Measurements from ENCODE around the gene LHFPL3.
A peak's percentile ranks its signal among the peaks of the same experiment; 100 is the strongest.

Gene LHFPL3

GRCh38 chr7:104629408-104629807, 301.0 kb downstream of the LHFPL3 start:
- no peak overlapping the region for H3K27ac ChIP-seq (ENCODE audit: low read depth, low read length)
- H3K36me3 ChIP-seq (ENCODE audit: control insufficient read depth, insufficient read depth, low read length), result no peaks in the 10 kb centered on the region
- no peak overlapping the region for H2BK15ac ChIP-seq (replicated peaks; ENCODE audit: low read depth)
- no peaks in the 10 kb centered on the region for H3K79me1 ChIP-seq (ENCODE audit: low read length)
- no peak overlapping the region for H3K9ac ChIP-seq (ENCODE audit: low read length)
- no peak overlapping the region for H4K5ac ChIP-seq (ENCODE audit: low read length)
- H3K79me2 ChIP-seq (ENCODE audit: control insufficient read depth, insufficient read depth, low read length), result no peaks in the 10 kb centered on the region
- H3K18ac ChIP-seq (ENCODE audit: low read length), result no peak overlapping the region
- no peak overlapping the region for H2BK120ac ChIP-seq (ENCODE audit: low read depth, low read length)
- H2BK5ac ChIP-seq (ENCODE audit: low read length), result no peak overlapping the region
- no peak overlapping the region for H3K23ac ChIP-seq (ENCODE audit: low read length)
- no peaks in the 10 kb centered on the region for H3K4me1 ChIP-seq (ENCODE audit: control insufficient read depth, low read depth, low read length)
- WGBS (ENCODE audit: extremely low coverage, insufficient coverage, low lambda C conversion rate), result no CpG with 5 or more reads among the region's 1 CpG
- H3K4me2 ChIP-seq (ENCODE audit: low read length), result no peak overlapping the region
- no peaks in the 10 kb centered on the region for H3K27me3 ChIP-seq (ENCODE audit: insufficient read depth, low read length, poor library complexity)
- no peak overlapping the region for H3K56ac ChIP-seq (ENCODE audit: low read length)
- no peak overlapping the region for H3K4me3 ChIP-seq (ENCODE audit: low read length)
- no peak overlapping the region for H4K8ac ChIP-seq (ENCODE audit: low read depth, low read length)
- H3K4ac ChIP-seq (ENCODE audit: low read depth, low read length), result no peak overlapping the region
- no peak for DNase-seq
- H2AK5ac ChIP-seq (ENCODE audit: low read length), result no peak overlapping the region

GRCh38 chr7:104640506-104640905, 312.1 kb downstream of the LHFPL3 start:
- Histone ChIP-seq H4K8ac (ENCODE audit: low read depth, low read length) (no peak overlapping the region), H3K79me1 (ENCODE audit: low read length) (no peaks in the 10 kb centered on the region)
- WGBS (ENCODE audit: extremely low coverage, insufficient coverage, low lambda C conversion rate), result no CpG with 5 or more reads among the region's 4 CpGs

GRCh38 chr7:104642560-104642959, 314.2 kb downstream of the LHFPL3 start:
- no CpG with 5 or more reads among the region's 2 CpGs for WGBS (ENCODE audit: extremely low coverage, insufficient coverage, low lambda C conversion rate)
- H4K5ac ChIP-seq (ENCODE audit: low read length), result no peak overlapping the region
- H2AK5ac ChIP-seq (ENCODE audit: low read length), result no peak overlapping the region

More at GRCh38 chr7:104640506-104640905, 312.1 kb downstream of the LHFPL3 start:
- Histone ChIP-seq H3K4me2 (ENCODE audit: low read length) (no peak overlapping the region), H3K18ac (ENCODE audit: low read length) (no peak overlapping the region), H3K36me3 (ENCODE audit: control insufficient read depth, insufficient read depth, low read length) (no peaks in the 10 kb centered on the region), H3K79me2 (ENCODE audit: control insufficient read depth, insufficient read depth, low read length) (no peaks in the 10 kb centered on the region), H2BK120ac (ENCODE audit: low read depth, low read length) (no peak overlapping the region), H4K5ac (ENCODE audit: low read length) (no peak overlapping the region), H3K23ac (ENCODE audit: low read length) (no peak overlapping the region), H2BK15ac (replicated peaks; ENCODE audit: low read depth) (no peak overlapping the region), H3K56ac (ENCODE audit: low read length) (no peak overlapping the region), H3K4me1 (ENCODE audit: control insufficient read depth, low read depth, low read length) (no peaks in the 10 kb centered on the region), H3K4ac (ENCODE audit: low read depth, low read length) (no peak overlapping the region), H3K27me3 (ENCODE audit: insufficient read depth, low read length, poor library complexity) (no peaks in the 10 kb centered on the region), H3K4me3 (ENCODE audit: low read length) (no peak overlapping the region), H2BK5ac (ENCODE audit: low read length) (no peak overlapping the region), H3K9ac (ENCODE audit: low read length) (no peak overlapping the region), H3K27ac (ENCODE audit: low read depth, low read length) (no peak overlapping the region), H2AK5ac (ENCODE audit: low read length) (no peak overlapping the region)
- DNase-seq, result no peak

GRCh38 chr7:104643587-104644217, 315.3 kb downstream of the LHFPL3 start:
- no CpG with 5 or more reads among the region's 5 CpGs for WGBS (ENCODE audit: extremely low coverage, insufficient coverage, low lambda C conversion rate)
- H3K27ac ChIP-seq (ENCODE audit: low read depth, low read length), result no peak overlapping the region
- H3K18ac ChIP-seq (ENCODE audit: low read length), result no peak overlapping the region
- no peak overlapping the region for H3K9ac ChIP-seq (ENCODE audit: low read length)
- H3K4me3 ChIP-seq (ENCODE audit: low read length), result no peak overlapping the region
- no peaks in the 10 kb centered on the region for H3K79me1 ChIP-seq (ENCODE audit: low read length)
- no peaks in the 10 kb centered on the region for H3K4me1 ChIP-seq (ENCODE audit: control insufficient read depth, low read depth, low read length)
- no peak overlapping the region for H3K4me2 ChIP-seq (ENCODE audit: low read length)
- peak; percentile 47 for DNase-seq
- H2BK120ac ChIP-seq (ENCODE audit: low read depth, low read length), result no peak overlapping the region
- H4K5ac ChIP-seq (ENCODE audit: low read length), result no peak overlapping the region
- no peak overlapping the region for H2AK5ac ChIP-seq (ENCODE audit: low read length)
- no peak overlapping the region for H3K4ac ChIP-seq (ENCODE audit: low read depth, low read length)
- no peak overlapping the region for H3K23ac ChIP-seq (ENCODE audit: low read length)
- no peaks in the 10 kb centered on the region for H3K27me3 ChIP-seq (ENCODE audit: insufficient read depth, low read length, poor library complexity)
- no peak overlapping the region for H2BK15ac ChIP-seq (replicated peaks; ENCODE audit: low read depth)
- no peak overlapping the region for H4K8ac ChIP-seq (ENCODE audit: low read depth, low read length)
- no peaks in the 10 kb centered on the region for H3K36me3 ChIP-seq (ENCODE audit: control insufficient read depth, insufficient read depth, low read length)
- no peaks in the 10 kb centered on the region for H3K79me2 ChIP-seq (ENCODE audit: control insufficient read depth, insufficient read depth, low read length)
- H2BK5ac ChIP-seq (ENCODE audit: low read length), result no peak overlapping the region
- H3K56ac ChIP-seq (ENCODE audit: low read length), result no peak overlapping the region

More at GRCh38 chr7:104642560-104642959, 314.2 kb downstream of the LHFPL3 start:
- Histone ChIP-seq H4K8ac (ENCODE audit: low read depth, low read length) (no peak overlapping the region), H3K36me3 (ENCODE audit: control insufficient read depth, insufficient read depth, low read length) (no peaks in the 10 kb centered on the region), H3K79me1 (ENCODE audit: low read length) (no peaks in the 10 kb centered on the region), H3K4me2 (ENCODE audit: low read length) (no peak overlapping the region), H3K4me1 (ENCODE audit: control insufficient read depth, low read depth, low read length) (no peaks in the 10 kb centered on the region), H3K27ac (ENCODE audit: low read depth, low read length) (no peak overlapping the region), H3K4ac (ENCODE audit: low read depth, low read length) (no peak overlapping the region), H3K18ac (ENCODE audit: low read length) (no peak overlapping the region), H2BK120ac (ENCODE audit: low read depth, low read length) (no peak overlapping the region), H3K56ac (ENCODE audit: low read length) (no peak overlapping the region), H2BK5ac (ENCODE audit: low read length) (no peak overlapping the region), H3K9ac (ENCODE audit: low read length) (no peak overlapping the region), H3K4me3 (ENCODE audit: low read length) (no peak overlapping the region), H3K23ac (ENCODE audit: low read length) (no peak overlapping the region), H3K79me2 (ENCODE audit: control insufficient read depth, insufficient read depth, low read length) (no peaks in the 10 kb centered on the region), H3K27me3 (ENCODE audit: insufficient read depth, low read length, poor library complexity) (no peaks in the 10 kb centered on the region), H2BK15ac (replicated peaks; ENCODE audit: low read depth) (no peak overlapping the region)
- no peak for DNase-seq

GRCh38 chr7:104650991-104651640, 322.7 kb downstream of the LHFPL3 start:
- no peak overlapping the region for H4K5ac ChIP-seq (ENCODE audit: low read length)
- no peak for DNase-seq
- H3K4ac ChIP-seq (ENCODE audit: low read depth, low read length), result no peak overlapping the region
- no peak overlapping the region for H3K23ac ChIP-seq (ENCODE audit: low read length)
- no peak overlapping the region for H3K18ac ChIP-seq (ENCODE audit: low read length)
- H3K4me3 ChIP-seq (ENCODE audit: low read length), result no peak overlapping the region
- H3K27ac ChIP-seq (ENCODE audit: low read depth, low read length), result no peak overlapping the region
- H3K9ac ChIP-seq (ENCODE audit: low read length), result no peak overlapping the region
- H3K27me3 ChIP-seq (ENCODE audit: insufficient read depth, low read length, poor library complexity), result no peaks in the 10 kb centered on the region
- H4K8ac ChIP-seq (ENCODE audit: low read depth, low read length), result no peak overlapping the region
- no peaks in the 10 kb centered on the region for H3K79me2 ChIP-seq (ENCODE audit: control insufficient read depth, insufficient read depth, low read length)
- H3K4me1 ChIP-seq (ENCODE audit: control insufficient read depth, low read depth, low read length), result no peaks in the 10 kb centered on the region
- H3K4me2 ChIP-seq (ENCODE audit: low read length), result no peak overlapping the region
- H2BK5ac ChIP-seq (ENCODE audit: low read length), result no peak overlapping the region
- H2BK120ac ChIP-seq (ENCODE audit: low read depth, low read length), result no peak overlapping the region
- H3K56ac ChIP-seq (ENCODE audit: low read length), result no peak overlapping the region
- no CpG with 5 or more reads among the region's 9 CpGs for WGBS (ENCODE audit: extremely low coverage, insufficient coverage, low lambda C conversion rate)
- no peaks in the 10 kb centered on the region for H3K79me1 ChIP-seq (ENCODE audit: low read length)
- H2AK5ac ChIP-seq (ENCODE audit: low read length), result no peak overlapping the region
- no peak overlapping the region for H2BK15ac ChIP-seq (replicated peaks; ENCODE audit: low read depth)
- no peaks in the 10 kb centered on the region for H3K36me3 ChIP-seq (ENCODE audit: control insufficient read depth, insufficient read depth, low read length)
